Measurements from ENCODE around the gene PATJ. TPM values are rescaled to one million over a fixed set of nuclear protein-coding genes. Genes with fewer than 3 reads are reported as not detected.

Gene PATJ
- total RNA-seq, 1 donor from 2014 or later, result 39.4 TPM

DNA sequence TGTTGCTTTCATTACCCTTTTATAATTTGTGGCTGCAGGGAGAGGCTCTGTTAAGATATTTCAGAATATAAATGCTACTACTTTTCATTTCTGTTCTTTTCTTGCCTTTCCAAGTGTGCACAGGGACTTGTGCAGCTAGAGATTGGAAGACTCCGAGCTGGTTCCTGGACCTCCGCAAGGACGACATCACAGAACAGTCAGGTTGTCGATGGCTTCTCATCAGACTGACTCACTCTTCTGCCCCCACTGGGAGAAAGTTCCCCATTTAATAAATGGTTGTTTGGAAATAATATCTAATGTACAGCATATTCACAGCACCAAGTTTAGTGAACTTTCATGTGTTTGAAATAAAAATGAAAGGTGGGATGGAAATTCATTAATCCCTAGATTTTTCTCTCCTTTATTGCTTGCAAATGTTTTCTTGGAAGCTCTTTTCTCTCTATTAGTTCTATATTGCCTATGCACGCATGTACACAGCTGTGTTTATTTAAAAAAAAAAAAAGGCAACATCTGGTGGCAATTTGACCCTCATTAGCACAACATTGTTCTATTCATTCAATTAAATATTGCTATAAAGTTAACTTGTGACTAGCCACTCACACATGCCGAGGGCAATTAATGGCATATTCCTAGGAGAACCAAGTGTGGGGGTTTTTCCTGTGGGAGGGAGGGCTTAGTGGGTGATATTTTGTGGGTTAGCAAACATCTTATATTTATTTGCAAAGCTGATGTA is 374.9 kb downstream of the PATJ start:
- H3K4me1 Mint-ChIP-seq (ENCODE audit: unreplicated experiment), result peaks cover 17% of the 10 kb centered on the region

GRCh38 chr1:62126579-62127290 is 384.5 kb downstream of the PATJ start:
- no peak for DNase-seq (ENCODE audit: extremely low spot score, unreplicated experiment)
- H3K36me3 Mint-ChIP-seq, result peaks cover 5% of the 10 kb centered on the region
- H3K27ac Mint-ChIP-seq, result peak overlapping the region; percentile 41
- no peaks in the 10 kb centered on the region for H3K9me3 Mint-ChIP-seq
- TF ChIP-seq, protein P1, sequence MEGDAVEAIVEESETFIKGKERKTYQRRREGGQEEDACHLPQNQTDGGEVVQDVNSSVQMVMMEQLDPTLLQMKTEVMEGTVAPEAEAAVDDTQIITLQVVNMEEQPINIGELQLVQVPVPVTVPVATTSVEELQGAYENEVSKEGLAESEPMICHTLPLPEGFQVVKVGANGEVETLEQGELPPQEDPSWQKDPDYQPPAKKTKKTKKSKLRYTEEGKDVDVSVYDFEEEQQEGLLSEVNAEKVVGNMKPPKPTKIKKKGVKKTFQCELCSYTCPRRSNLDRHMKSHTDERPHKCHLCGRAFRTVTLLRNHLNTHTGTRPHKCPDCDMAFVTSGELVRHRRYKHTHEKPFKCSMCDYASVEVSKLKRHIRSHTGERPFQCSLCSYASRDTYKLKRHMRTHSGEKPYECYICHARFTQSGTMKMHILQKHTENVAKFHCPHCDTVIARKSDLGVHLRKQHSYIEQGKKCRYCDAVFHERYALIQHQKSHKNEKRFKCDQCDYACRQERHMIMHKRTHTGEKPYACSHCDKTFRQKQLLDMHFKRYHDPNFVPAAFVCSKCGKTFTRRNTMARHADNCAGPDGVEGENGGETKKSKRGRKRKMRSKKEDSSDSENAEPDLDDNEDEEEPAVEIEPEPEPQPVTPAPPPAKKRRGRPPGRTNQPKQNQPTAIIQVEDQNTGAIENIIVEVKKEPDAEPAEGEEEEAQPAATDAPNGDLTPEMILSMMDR (conservative IDR thresholded peaks at IDR 0.05), result no peak
- no peaks in the 10 kb centered on the region for H3K27me3 Mint-ChIP-seq
- H3K4me1 Mint-ChIP-seq (ENCODE audit: unreplicated experiment), result no peaks in the 10 kb centered on the region
- no peak overlapping the region for H3K4me3 Mint-ChIP-seq

More for the DNA sequence above, 374.9 kb downstream of the PATJ start:
- H3K9me3 Mint-ChIP-seq, result no peaks in the 10 kb centered on the region
- no peak overlapping the region for H3K4me3 Mint-ChIP-seq
- DNase-seq (ENCODE audit: extremely low spot score, unreplicated experiment), result no peak
- TF ChIP-seq, protein P1 (conservative IDR thresholded peaks at IDR 0.05), result no peak
- H3K27me3 Mint-ChIP-seq, result no peaks in the 10 kb centered on the region
- H3K27ac Mint-ChIP-seq, result no peak overlapping the region
- H3K36me3 Mint-ChIP-seq, result peaks cover 9% of the 10 kb centered on the region

GRCh38 chr1:62128745-62129144 is 386.5 kb downstream of the PATJ start:
- no peak overlapping the region for H3K4me3 Mint-ChIP-seq
- H3K9me3 Mint-ChIP-seq, result no peaks in the 10 kb centered on the region
- H3K4me1 Mint-ChIP-seq (ENCODE audit: unreplicated experiment), result no peaks in the 10 kb centered on the region
- DNase-seq (ENCODE audit: extremely low spot score, unreplicated experiment), result no peak
- H3K27me3 Mint-ChIP-seq, result no peaks in the 10 kb centered on the region
- TF ChIP-seq, protein P1 (conservative IDR thresholded peaks at IDR 0.05), result no peak
- H3K27ac Mint-ChIP-seq, result no peak overlapping the region
- peaks cover 5% of the 10 kb centered on the region for H3K36me3 Mint-ChIP-seq

DNA sequence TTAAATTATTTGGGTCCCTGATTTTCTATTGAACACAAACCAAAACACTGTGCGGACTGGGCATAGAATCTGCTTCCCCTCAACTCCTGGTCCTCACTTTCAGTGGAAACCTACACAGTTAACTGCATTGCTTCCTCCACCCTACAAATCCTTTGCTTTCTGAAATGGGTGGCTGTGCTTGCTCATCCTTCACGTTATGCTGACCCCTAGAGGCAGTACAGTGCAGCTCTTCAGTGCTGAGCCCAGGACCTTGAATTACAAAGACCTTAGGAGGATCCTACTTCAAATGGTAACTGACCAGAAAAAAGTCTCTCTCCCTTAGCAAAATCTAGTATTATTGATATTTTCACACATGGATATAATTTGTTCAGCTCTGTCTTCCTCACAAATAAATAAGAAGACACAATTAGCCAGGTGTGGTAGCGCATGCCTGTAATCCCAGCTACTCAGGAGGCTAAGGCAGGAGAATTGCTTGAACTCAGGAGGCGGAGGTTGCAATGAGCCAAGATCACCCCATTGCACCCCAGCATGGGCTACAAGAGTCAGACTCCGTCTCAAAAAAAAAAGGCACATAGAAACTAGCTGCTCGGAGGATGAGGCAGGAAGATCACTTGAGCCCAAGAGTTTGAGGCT is 388.9 kb downstream of the PATJ start:
- Mint-ChIP-seq H3K4me3 (no peak overlapping the region), H3K36me3 (peaks cover 5% of the 10 kb centered on the region), H3K27me3 (no peaks in the 10 kb centered on the region), H3K4me1 (ENCODE audit: unreplicated experiment) (no peaks in the 10 kb centered on the region), H3K27ac (peak overlapping the region; percentile 24), H3K9me3 (no peaks in the 10 kb centered on the region)
- TF ChIP-seq, protein P1 (conservative IDR thresholded peaks at IDR 0.05), result peak; percentile 95
- no peak for DNase-seq (ENCODE audit: extremely low spot score, unreplicated experiment)

- H3K4me3 Mint-ChIP-seq, result no peak overlapping the region
- peaks cover 12% of the 10 kb centered on the region for H3K36me3 Mint-ChIP-seq
- peak overlapping the region; percentile 51 for H3K27ac Mint-ChIP-seq
- TF ChIP-seq, protein P1 (conservative IDR thresholded peaks at IDR 0.05), result no peak
- DNase-seq (ENCODE audit: extremely low spot score, unreplicated experiment), result no peak
- no peaks in the 10 kb centered on the region for H3K9me3 Mint-ChIP-seq
- H3K27me3 Mint-ChIP-seq, result no peaks in the 10 kb centered on the region
- peaks cover 13% of the 10 kb centered on the region for H3K4me1 Mint-ChIP-seq (ENCODE audit: unreplicated experiment)
Measured at GRCh38 chr1:62138029-62138428, 395.7 kb downstream of the PATJ start.

All from type B pancreatic cell (in vitro differentiated cells).